ENCODE results near the gene PCCA.

GRCh38 chr13:100493418-100493817, 404.5 kb downstream of the PCCA start:
- no peak for TF ChIP-seq CTCF (IDR thresholded peaks at IDR 0.05)
- no peak for TF ChIP-seq POLR2A (IDR thresholded peaks at IDR 0.05)
